Keratinocyte (primary cell): Measurements from ENCODE around the gene PPA2.

Experiments used
- CTCF ChIP-seq, 3 experiments: IDR thresholded peaks in 1 of 3; conservative IDR thresholded peaks in 1 of 3; optimal IDR thresholded peaks in 1 of 3; 2 replicates in 2 of 3; 3 replicates in 1 of 3; pipeline versions ENCODE3 to v1.5.1; 2011; ENCODE audit warnings: low read length in 3 of 3, mild to moderate bottlenecking in 3 of 3, moderate library complexity in 2 of 3, control low read depth in 1 of 3, inconsistent platforms in 1 of 3; ENCODE audit not compliant: insufficient read depth in 2 of 3; ENCODE audit errors: extremely low read depth in 1 of 3
- EZH2 ChIP-seq: IDR thresholded peaks from one replicate; pipeline ENCODE4 v1.6.1; 2012; ENCODE audit warnings: inconsistent platforms, mild to moderate bottlenecking, low read length, moderate library complexity

GRCh38 chr4:105509291-105509690 is 35.4 kb upstream of the PPA2 start:
- TF ChIP-seq CTCF (optimal IDR thresholded peaks at IDR 0.05 in 1 of 3, IDR thresholded peaks at IDR 0.05 in 1 of 3, conservative IDR thresholded peaks at IDR 0.05 in 1 of 3; ENCODE audit: extremely low read depth in 1 of 3, insufficient read depth in 2 of 3, low read length in 3 of 3) (no peak), EZH2 (no peak)
